HG03066 (cell line): ENCODE measurements around the gene KIAA1328.

ENCODE experiments used
- ATAC-seq: cut with Tn5 transposase; IDR thresholded peaks from one replicate; pipeline ENCODE4 v1.9.1; 2021; ENCODE audit warnings: low read depth; ENCODE audit not compliant: unreplicated experiment

The KIAA1328 gene

GRCh38 chr18:37247497-37248161 is 418.7 kb downstream of the KIAA1328 start:
- ATAC-seq: no peak

- no peak for ATAC-seq
These were observed 419.4 kb downstream of the KIAA1328 start for GRCh38 chr18:37248281-37248680.

GRCh38 chr18:37249171-37249886 is 420.4 kb downstream of the KIAA1328 start:
- ATAC-seq: no peak

GRCh38 chr18:37249895-37250618 is 421.1 kb downstream of the KIAA1328 start:
- no peak for ATAC-seq

- no peak for ATAC-seq
These were observed 422.8 kb downstream of the KIAA1328 start for GRCh38 chr18:37251679-37252078.

GRCh38 chr18:37252342-37252741 is 423.4 kb downstream of the KIAA1328 start:
- no peak for ATAC-seq

GRCh38 chr18:37252854-37253393 is 424.0 kb downstream of the KIAA1328 start:
- ATAC-seq: no peak

GRCh38 chr18:37253394-37254235 is 424.7 kb downstream of the KIAA1328 start:
- no peak for ATAC-seq

GRCh38 chr18:37254236-37254754 is 425.4 kb downstream of the KIAA1328 start:
- ATAC-seq: no peak

GRCh38 chr18:37254973-37255372 is 426.0 kb downstream of the KIAA1328 start:
- ATAC-seq: no peak

GRCh38 chr18:37258131-37258530 is 429.2 kb downstream of the KIAA1328 start:
- no peak for ATAC-seq

- ATAC-seq: no peak
These were observed 429.9 kb downstream of the KIAA1328 start for GRCh38 chr18:37258819-37259218.

- ATAC-seq: no peak
These were observed 430.8 kb downstream of the KIAA1328 start for GRCh38 chr18:37259711-37260110.

- ATAC-seq: no peak
These were observed 431.6 kb downstream of the KIAA1328 start for GRCh38 chr18:37260367-37261093.

- ATAC-seq: no peak
These were observed 432.4 kb downstream of the KIAA1328 start for GRCh38 chr18:37261246-37261840.

GRCh38 chr18:37261988-37262387 is 433.1 kb downstream of the KIAA1328 start:
- no peak for ATAC-seq

GRCh38 chr18:37264956-37265355 is 436.0 kb downstream of the KIAA1328 start:
- no peak for ATAC-seq

GRCh38 chr18:37265382-37265781 is 436.5 kb downstream of the KIAA1328 start:
- ATAC-seq: no peak

GRCh38 chr18:37266290-37266689 is 437.4 kb downstream of the KIAA1328 start:
- ATAC-seq: no peak
